PC-9 (cell line): ENCODE data around the gene PLAC9. TPM values are rescaled to one million over a fixed set of nuclear protein-coding genes. Genes with fewer than 3 reads are reported as not detected.

Experiments
- BruUV-seq: library from RNA; stranded (reverse); fragments of 400-500 nt; replicated peaks from 2 replicates; lab custom pipeline; 2021; lab: Mats Ljungman, UMichigan
- CTCF ChIA-PET: fragments of 300-600 bp; sonication (Branson Sonifier 250); formaldehyde crosslinking; loops from one replicate; lab custom pipeline; 2022; ENCODE audit warnings: antibody characterized with exemption; lab: Charles Lee
- POLR2A ChIA-PET: fragments of 300-600 bp; sonication (Branson Sonifier 250); formaldehyde crosslinking; loops from one replicate; lab custom pipeline; 2022; ENCODE audit warnings: antibody characterized with exemption; ENCODE audit not compliant: unreplicated experiment; lab: Charles Lee
- DNase-seq, 2 experiments: peaks; one replicate each; pipeline versions ENCODE4 v3.0.0 to v3.0.0-alpha.2; 2015 to 2022; ENCODE audit warnings: mixed read lengths in 1 of 2
- H2AFZ ChIP-seq: fragments of 200-600 bp; sonication (generic); 2 replicates; pipeline ENCODE4 v1.8.1; 2017; ENCODE audit warnings: antibody characterized with exemption
- H3F3A ChIP-seq: fragments of 200-600 bp; sonication (generic); 2 replicates; pipeline ENCODE4 v1.8.1; 2017; ENCODE audit warnings: antibody characterized with exemption, mild to moderate bottlenecking, low read depth; ENCODE audit not compliant: insufficient read depth
- H3K27ac ChIP-seq: fragments of 200-600 bp; sonication (generic); 2 replicates; pipeline ENCODE4 v1.6.1; 2016; ENCODE audit warnings: mixed run types
- H3K27me3 ChIP-seq: fragments of 200-600 bp; sonication (generic); 2 replicates; pipeline ENCODE4 v1.6.1; 2016; ENCODE audit warnings: low read depth, mixed run types; ENCODE audit not compliant: insufficient read depth
- H3K36me3 ChIP-seq: fragments of 200-600 bp; sonication (generic); 2 replicates; pipeline ENCODE4 v1.6.1; 2016; ENCODE audit warnings: low read depth, mixed run types
- H3K4me1 ChIP-seq: fragments of 200-600 bp; sonication (generic); replicated peaks from 2 replicates; pipeline ENCODE4 v1.6.1; 2016; ENCODE audit warnings: mixed run types; ENCODE audit not compliant: insufficient read depth
- H3K4me2 ChIP-seq: fragments of 200-600 bp; sonication (generic); 2 replicates; pipeline ENCODE4 v1.6.1; 2017; ENCODE audit warnings: mixed run types
- H3K4me3 ChIP-seq: fragments of 200-600 bp; sonication (generic); 2 replicates; pipeline ENCODE4 v1.6.1; 2016; ENCODE audit warnings: mixed run types
- H3K79me2 ChIP-seq: fragments of 200-600 bp; sonication (generic); 2 replicates; pipeline ENCODE4 v1.6.1; 2017; ENCODE audit warnings: low read depth, mixed run types
- H3K9me2 ChIP-seq: fragments of 200-600 bp; sonication (generic); 2 replicates; pipeline ENCODE4 v1.8.1; 2017; ENCODE audit warnings: mild to moderate bottlenecking; ENCODE audit not compliant: insufficient read depth
- H3K9me3 ChIP-seq: fragments of 200-600 bp; sonication (generic); 2 replicates; pipeline ENCODE4 v1.8.1; 2016; ENCODE audit warnings: low read depth; ENCODE audit not compliant: insufficient read depth
- H4K20me1 ChIP-seq: fragments of 200-600 bp; sonication (generic); 2 replicates; pipeline ENCODE4 v1.8.1; 2017; ENCODE audit not compliant: insufficient read depth
- CTCF ChIP-seq: fragments of 200-600 bp; sonication (generic); conservative IDR thresholded peaks from 2 replicates; pipeline ENCODE4 v1.6.1; 2017; ENCODE audit warnings: mixed run types, antibody characterized with exemption, mild to moderate bottlenecking, moderate library complexity
- EZH2 ChIP-seq: fragments of 200-600 bp; sonication (generic); IDR thresholded peaks from 2 replicates; pipeline ENCODE4 v1.8.0; 2017; ENCODE audit warnings: antibody characterized with exemption, low read depth
- intact Hi-C: fragments of 100-400 bp; cut with micrococcal nuclease; formaldehyde crosslinking; loops from one replicate; pipeline ENCODE4 v1.10.0; 2022; ENCODE audit not compliant: unreplicated experiment
- total RNA-seq: library from RNA; stranded (reverse); gene quantifications from 2 replicates; pipeline ENCODE4 v1.2.3, GENCODE V29; 2021

PLAC9 gene
- total RNA-seq, 1 experiment from 2014 or later: not detected

- H3K27me3 ChIP-seq: no peaks in the 10 kb centered on the region
- H3F3A ChIP-seq: peaks cover 20% of the 10 kb centered on the region; the same call in 1 of the 2 replicates
- peaks cover 13% of the 10 kb centered on the region for H3K36me3 ChIP-seq
- CTCF ChIA-PET: no interaction called here
- POLR2A ChIA-PET: no interaction called here
- no peak overlapping the region for H3K4me3 ChIP-seq
- no peaks in the 10 kb centered on the region for H3K9me2 ChIP-seq
- no peak overlapping the region for H3K4me2 ChIP-seq
- H3K79me2 ChIP-seq: peaks cover 98% of the 10 kb centered on the region
- DNase-seq: no peak
- H3K4me1 ChIP-seq: peaks cover 12% of the 10 kb centered on the region
- intact Hi-C loops: no loop called here
- H4K20me1 ChIP-seq: peaks cover 85% of the 10 kb centered on the region
- no peak overlapping the region for H2AFZ ChIP-seq
- no peaks in the 10 kb centered on the region for H3K9me3 ChIP-seq
- no TSS peak for BruUV-seq
- no peak overlapping the region for H3K27ac ChIP-seq
- TF ChIP-seq CTCF (no peak), EZH2 (no peak)
Observed at GRCh38 chr10:80186364-80187012, 54.0 kb downstream of the PLAC9 start.

- H3K27ac ChIP-seq: no peak overlapping the region
- BruUV-seq: no TSS peak
- H3K79me2 ChIP-seq: peaks cover 98% of the 10 kb centered on the region
- no peak for DNase-seq
- peaks cover 17% of the 10 kb centered on the region for H3K4me1 ChIP-seq
- no peak overlapping the region for H3K4me2 ChIP-seq
- peaks cover 80% of the 10 kb centered on the region for H4K20me1 ChIP-seq
- CTCF ChIA-PET: no interaction called here
- H3F3A ChIP-seq: peaks cover 24% of the 10 kb centered on the region; the same call in 1 of the 2 replicates
- no peaks in the 10 kb centered on the region for H3K9me2 ChIP-seq
- no peak overlapping the region for H3K4me3 ChIP-seq
- peaks cover 11% of the 10 kb centered on the region; the same call in 1 of the 2 replicates for H3K36me3 ChIP-seq
- no peaks in the 10 kb centered on the region for H3K27me3 ChIP-seq
- POLR2A ChIA-PET: no interaction called here
- no peak overlapping the region for H2AFZ ChIP-seq
- no peaks in the 10 kb centered on the region for H3K9me3 ChIP-seq
- intact Hi-C loops: no loop called here
- TF ChIP-seq CTCF (no peak), EZH2 (no peak)
Observed at GRCh38 chr10:80187060-80187459, 54.5 kb downstream of the PLAC9 start.

- 0 out of 2 replicates have a peak overlapping the region, but pooled peaks have one; percentile 3 for H3K27ac ChIP-seq
Observed at GRCh38 chr10:80187465-80188409, 55.2 kb downstream of the PLAC9 start.

More at GRCh38 chr10:80187465-80188409, 55.2 kb downstream of the PLAC9 start:
- no peak for DNase-seq
- ChIA-PET POLR2A (no interaction called here), CTCF (no interaction called here)
- H3K4me1 ChIP-seq: peaks cover 23% of the 10 kb centered on the region
- H3K9me3 ChIP-seq: 0 out of 2 replicates have a peak, but pooled peaks cover 4% of the 10 kb centered on the region
- peaks cover 76% of the 10 kb centered on the region for H4K20me1 ChIP-seq
- no peak overlapping the region for H3K4me2 ChIP-seq
- intact Hi-C loops: no loop called here
- H3K79me2 ChIP-seq: peaks cover 98% of the 10 kb centered on the region
- no peak overlapping the region for H2AFZ ChIP-seq
- peaks cover 15% of the 10 kb centered on the region; the same call in 1 of the 2 replicates for H3K36me3 ChIP-seq
- peaks cover 30% of the 10 kb centered on the region; the same call in 1 of the 2 replicates for H3F3A ChIP-seq
- no peaks in the 10 kb centered on the region for H3K27me3 ChIP-seq
- no TSS peak for BruUV-seq
- H3K9me2 ChIP-seq: no peaks in the 10 kb centered on the region
- TF ChIP-seq EZH2 (no peak), CTCF (no peak)
- H3K4me3 ChIP-seq: no peak overlapping the region
